NOMO-1 treated with DMSO at 0.1 percent for 48 hours (cell line): Measurements from ENCODE around the gene NMNAT3.

ENCODE experiments used
- DNase-seq: peaks from one replicate; lab custom pipeline; 2025; ENCODE audit not compliant: unreplicated experiment; lab: John Stamatoyannopoulos, UW

NMNAT3 gene

GRCh38 chr3:139676108-139676507 lies 1.7 kb downstream of the NMNAT3 start:
- DNase-seq, result no peak

GRCh38 chr3:139675327-139675726 lies 2.4 kb downstream of the NMNAT3 start:
- DNase-seq, result no peak

DNA sequence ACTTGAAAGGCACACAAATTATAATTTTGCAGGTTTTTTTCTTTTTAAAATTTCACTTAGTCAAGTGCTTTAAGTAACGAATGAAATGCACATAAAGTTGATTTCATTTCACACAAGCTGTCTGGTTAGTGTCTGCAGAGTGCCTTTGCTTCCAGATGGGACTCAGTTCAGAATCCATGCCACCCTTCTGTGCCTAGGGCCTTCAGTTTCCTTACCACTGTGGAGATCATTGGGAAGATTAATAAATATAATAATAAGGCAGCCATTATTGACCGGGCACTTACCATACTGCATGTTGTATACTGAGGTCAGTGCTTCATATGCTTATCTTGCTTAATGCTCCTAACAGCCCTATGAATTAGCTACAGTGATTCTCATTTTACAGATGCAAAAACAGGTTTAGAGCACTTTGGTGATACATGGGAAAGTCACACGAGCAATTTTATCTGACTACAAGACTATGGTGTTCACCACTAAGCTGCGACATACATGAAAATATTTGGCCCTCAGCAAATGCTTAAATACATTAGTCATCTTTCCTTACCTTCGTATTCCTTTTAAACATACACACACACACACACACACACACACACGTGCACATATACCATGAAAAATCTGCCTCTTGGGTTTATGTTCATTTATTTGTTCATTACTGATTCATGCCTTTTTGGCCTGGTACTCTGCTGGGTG lies 3.1 kb downstream of the NMNAT3 start:
- DNase-seq, result no peak

DNA sequence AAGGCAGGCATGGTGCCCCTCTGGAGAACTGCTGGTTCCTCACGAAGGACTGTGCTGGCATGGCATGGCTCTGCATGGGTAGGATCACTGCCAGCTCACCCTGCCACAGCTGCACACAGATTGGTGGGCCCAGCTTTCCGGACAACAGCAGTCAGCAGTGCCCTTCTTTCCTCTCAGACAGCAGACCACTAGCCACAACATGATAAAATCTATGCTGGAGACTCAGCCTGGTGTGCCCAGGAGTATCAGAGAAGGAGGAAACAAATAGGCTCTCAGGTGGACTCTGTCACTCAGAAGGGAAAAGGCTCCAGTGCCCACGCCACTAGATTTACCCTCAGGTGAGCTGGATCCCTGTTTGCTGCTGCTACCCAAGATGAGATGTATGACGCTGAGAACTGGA lies 4.9 kb downstream of the NMNAT3 start:
- DNase-seq, result no peak

GRCh38 chr3:139671863-139672646 lies 5.7 kb downstream of the NMNAT3 start:
- DNase-seq, result no peak

DNA sequence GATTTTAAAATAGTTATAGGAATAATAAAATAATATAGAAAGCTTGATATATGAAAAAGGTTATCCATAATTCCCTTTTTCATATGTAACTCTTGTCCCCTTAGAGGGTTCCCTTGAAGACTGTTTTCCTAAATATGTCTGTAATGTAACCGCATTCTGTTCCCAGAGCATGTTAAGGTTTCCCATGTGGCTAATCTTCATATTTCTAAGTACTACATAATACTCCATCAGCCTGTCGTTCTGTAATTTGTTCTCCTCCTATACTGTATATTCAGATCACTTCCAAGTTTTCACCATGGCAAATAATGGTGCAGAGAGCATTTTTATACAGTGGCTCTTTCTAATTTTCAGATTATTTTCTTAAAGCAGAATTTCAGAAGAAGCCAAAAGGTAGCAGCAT lies 6.7 kb downstream of the NMNAT3 start:
- DNase-seq, result no peak

GRCh38 chr3:139670196-139670595 lies 7.6 kb downstream of the NMNAT3 start:
- no peak for DNase-seq

DNA sequence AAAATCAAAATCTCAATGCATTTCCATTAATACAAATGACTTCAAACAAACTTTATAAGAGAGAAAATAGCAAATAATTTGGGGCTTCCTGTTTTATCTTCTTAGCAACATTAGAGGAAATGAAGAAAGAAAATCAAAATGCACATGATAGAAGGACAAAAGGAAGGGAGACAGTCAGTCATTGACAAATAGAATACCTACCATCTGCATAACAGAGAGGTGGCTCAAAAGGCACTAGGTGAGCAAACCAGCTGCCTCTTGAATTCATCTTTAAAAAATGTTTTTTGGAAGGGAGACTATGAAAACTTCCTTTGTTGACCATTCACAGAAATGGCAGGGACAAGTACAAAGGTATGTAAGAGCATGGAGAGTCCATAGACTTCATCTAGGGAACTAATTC lies 9.4 kb downstream of the NMNAT3 start:
- no peak for DNase-seq

GRCh38 chr3:139664958-139665357 lies 12.8 kb downstream of the NMNAT3 start:
- no peak for DNase-seq

DNA sequence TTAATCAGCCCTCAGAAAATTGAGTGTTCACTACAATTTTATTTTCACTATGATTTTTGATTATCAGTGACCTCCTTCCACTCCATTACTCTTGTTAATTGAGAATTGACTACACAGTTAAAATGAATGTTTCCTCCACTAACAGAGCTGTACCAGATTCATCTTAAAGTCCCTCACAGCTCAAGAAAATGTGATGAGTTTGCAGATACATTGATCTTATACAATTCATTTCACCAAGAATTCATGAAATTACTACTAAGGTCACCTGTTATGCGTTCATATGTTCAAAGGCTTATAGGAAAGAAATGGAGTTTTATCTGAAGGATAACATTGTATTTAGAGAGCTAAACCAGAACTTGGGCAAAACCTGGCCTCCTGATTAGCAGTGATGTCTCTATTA lies 17.5 kb downstream of the NMNAT3 start:
- DNase-seq, result no peak

DNA sequence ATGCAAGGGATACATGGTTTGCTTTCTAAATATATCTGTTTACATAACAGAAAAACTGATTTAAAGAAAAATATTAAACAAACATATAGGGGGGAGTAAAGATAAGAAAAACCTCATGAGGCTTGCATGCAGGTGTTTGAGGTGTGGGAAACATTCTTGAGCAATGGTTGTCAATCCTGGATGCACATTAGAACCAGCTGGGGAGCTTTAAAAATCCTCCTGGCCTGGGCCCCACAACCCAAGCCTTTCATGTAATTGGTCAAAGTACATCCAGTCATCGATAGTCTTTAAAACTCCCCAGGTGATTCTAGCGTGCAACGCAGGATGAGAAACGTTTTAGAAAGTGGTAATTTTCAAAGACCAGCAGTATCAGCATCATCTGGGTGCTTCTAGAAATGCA lies 18.3 kb downstream of the NMNAT3 start:
- DNase-seq, result no peak

DNA sequence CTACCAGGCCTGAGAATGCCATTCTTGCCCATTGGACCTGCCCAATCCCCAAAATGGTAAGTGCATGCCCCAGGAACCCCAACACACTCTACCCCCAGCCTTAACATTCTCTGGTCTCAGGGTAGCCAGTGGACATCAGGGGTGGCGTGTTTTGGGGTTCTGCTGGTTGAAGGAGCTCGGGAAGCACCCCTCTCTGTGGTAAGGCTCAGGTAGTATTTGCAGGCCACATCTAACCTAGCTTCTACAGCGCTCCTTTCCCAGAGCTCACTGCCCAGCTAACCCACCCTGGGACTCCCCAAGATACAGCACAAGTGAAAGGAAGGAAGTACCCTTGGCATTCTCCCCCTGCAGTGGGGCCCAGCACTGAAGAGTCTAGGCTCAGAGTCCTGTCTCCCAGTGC lies 19.8 kb downstream of the NMNAT3 start:
- DNase-seq, result no peak

DNA sequence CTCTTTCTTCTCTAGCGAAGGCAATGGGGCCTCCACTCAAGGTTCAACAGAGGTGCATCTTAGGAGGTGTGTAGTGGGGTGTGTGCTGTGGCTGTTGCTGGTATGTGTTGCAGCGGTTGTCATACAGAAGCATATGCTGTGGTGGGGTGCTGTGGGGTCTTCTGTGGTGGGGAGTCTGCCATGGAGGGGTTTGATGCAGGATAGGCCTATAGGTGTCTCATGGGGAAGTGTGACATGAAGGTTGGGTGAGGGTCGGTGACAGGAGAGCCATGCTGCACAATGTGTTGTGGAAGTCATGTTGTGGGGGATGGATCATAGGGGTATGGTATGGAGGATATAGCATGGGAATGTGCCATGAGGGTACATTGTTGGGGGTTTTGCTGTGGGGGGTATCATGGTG lies 20.3 kb downstream of the NMNAT3 start:
- DNase-seq, result no peak

DNA sequence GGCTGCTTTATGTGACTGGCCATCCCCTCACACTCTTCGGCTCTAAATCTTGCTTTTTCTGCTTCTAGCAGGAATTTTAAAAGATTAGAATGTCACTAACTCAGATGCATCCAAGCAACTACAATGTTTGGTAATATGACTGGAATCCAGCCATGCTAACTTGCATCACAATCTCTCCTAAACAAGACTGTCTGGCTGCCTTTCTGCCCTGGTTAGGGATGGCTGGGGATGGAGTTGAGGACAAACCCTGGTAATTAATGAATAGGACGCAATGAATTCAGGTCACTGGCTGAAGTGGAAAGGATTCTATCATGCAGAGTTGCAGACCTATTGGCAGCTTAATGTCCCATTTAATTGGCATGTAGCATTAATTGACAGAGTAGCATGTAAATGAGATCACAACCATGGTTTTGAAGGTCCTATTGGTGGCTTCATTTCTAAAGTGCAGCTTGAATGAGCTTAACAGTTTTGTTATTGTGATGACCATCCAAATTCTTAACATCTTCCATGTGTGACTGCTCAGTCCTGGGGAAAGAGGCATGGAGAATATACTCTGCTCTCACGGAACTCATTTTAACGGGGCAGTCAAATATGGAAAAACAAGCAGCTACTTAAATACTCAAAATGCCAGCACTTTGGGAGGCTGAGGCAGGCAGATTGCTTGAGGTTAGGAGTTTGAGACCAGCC lies 21.7 kb downstream of the NMNAT3 start:
- DNase-seq, result no peak

GRCh38 chr3:139654637-139655365 lies 23.0 kb downstream of the NMNAT3 start:
- DNase-seq, result no peak

GRCh38 chr3:139653582-139653981 lies 24.2 kb downstream of the NMNAT3 start:
- no peak for DNase-seq

DNA sequence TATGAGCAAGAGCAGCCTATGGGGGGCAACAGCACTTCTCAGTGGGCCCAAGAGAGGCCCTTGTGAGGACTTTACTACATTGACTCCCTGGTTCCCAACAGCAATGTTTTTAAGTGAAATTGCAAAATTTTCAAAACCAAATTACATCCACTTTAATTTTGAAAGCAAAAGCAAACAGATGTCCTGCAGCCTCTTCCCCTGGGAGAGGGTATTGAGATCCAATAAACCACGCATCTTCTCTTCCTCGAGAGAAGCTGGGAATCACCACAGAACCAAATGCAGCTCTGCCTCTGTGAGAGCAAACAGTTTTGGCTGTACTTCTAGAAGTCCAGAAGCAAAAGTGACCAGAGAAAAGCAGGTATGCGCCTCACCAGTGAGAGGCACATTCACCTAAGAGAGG lies 25.2 kb downstream of the NMNAT3 start:
- no peak for DNase-seq

GRCh38 chr3:139647866-139648435 lies 29.8 kb downstream of the NMNAT3 start:
- DNase-seq, result no peak

DNA sequence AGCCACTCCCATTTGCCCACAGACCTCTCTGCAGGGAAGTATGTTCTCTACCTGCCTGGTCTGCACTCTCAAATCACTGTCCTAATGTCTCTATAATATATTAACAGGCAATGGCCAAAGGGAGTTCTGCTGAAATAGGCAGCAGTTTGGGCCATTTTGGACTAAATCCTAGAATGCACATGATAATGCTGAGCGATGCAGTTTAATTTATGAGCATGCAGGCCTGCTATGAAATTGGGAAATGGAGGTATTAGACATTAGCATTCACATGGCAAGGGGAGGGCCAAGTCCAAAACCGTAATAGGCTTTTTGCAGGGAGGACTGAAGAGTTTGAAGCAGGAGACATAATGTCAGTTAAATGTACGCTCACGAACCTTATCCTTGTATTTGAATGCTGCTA lies 31.3 kb downstream of the NMNAT3 start:
- no peak for DNase-seq

DNA sequence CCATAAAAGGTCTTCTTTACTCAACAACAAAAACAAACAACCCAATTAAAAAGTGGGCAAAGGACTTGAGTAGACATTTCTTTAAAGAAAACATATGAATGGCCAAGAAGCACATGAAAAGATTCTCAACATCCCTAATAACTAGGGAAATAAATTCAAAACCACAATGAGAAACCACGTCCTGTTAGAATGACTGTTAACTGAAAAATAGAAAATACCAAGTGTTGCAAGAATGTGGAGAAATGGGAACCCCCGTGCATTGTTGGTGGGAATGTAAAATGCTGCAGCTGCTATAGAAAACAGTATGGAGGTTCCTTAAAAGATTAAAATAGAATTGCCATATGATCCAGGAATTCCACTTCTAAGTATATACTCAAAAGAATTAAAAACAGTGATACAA lies 34.8 kb downstream of the NMNAT3 start:
- peak; percentile 43 for DNase-seq

DNA sequence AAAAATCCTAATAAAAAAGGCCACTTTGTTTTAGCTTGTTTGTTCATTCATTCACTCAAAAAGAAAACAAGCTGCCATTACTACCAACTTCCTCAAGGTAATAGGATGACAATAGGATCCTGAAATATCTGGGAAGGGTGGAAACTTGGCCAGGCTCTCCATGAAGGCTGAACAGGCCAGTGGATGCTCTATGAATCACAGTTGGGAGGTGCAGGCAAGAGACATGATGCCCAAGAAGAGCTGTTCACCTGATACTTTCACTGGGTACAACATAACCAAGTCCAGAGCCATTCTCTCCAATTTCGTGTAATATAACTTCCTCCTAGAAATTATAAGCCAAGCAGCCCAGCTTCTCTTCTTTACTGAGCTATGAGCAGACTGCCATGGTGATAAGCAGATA lies 37.3 kb downstream of the NMNAT3 start:
- no peak for DNase-seq
